ENCODE data around the gene PAX7.

Gene PAX7

GRCh38 chr1:18628511-18628910, 2.1 kb upstream of the PAX7 start:
- Histone ChIP-seq H3K27me3 (peaks cover 0 to 86% of the 10 kb centered on the region in 2 donors), H3K4me3 (no peak overlapping the region), H3K9me3 (no peaks in the 10 kb centered on the region), H3K4me1 (peaks cover 0 to 27% (median 19%) of the 10 kb centered on the region in 4 donors), H3K27ac (no peak overlapping the region), H3K36me3 (no peaks in the 10 kb centered on the region)
- no peak for TF ChIP-seq CTCF (IDR thresholded peaks at IDR 0.05)
- intact Hi-C loops (cut with DNase I; ENCODE audit: low total_unique reads): no loop called here
- no peak for DNase-seq

GRCh38 chr1:18629659-18630510, 761 bp upstream of the PAX7 start:
- Histone ChIP-seq H3K27me3 (peaks cover 0 to 98% of the 10 kb centered on the region in 2 donors), H3K36me3 (no peaks in the 10 kb centered on the region), H3K4me3 (no peak overlapping the region), H3K9me3 (no peaks in the 10 kb centered on the region), H3K4me1 (peaks cover 0 to 27% (median 19%) of the 10 kb centered on the region in 4 donors), H3K27ac (no peak overlapping the region)
- intact Hi-C loops (cut with DNase I; ENCODE audit: low total_unique reads): no loop called here
- no peak for TF ChIP-seq CTCF (IDR thresholded peaks at IDR 0.05)
- DNase-seq: no peak

- H3K4me3 ChIP-seq: peak overlapping the region in 1 of 2 donors; percentile 14
- no peak for TF ChIP-seq CTCF (IDR thresholded peaks at IDR 0.05)
- H3K27ac ChIP-seq: no peak overlapping the region
- DNase-seq: no peak
- H3K4me1 ChIP-seq: peaks cover 0 to 27% (median 19%) of the 10 kb centered on the region in 4 donors
- no peaks in the 10 kb centered on the region for H3K9me3 ChIP-seq
- peaks cover 0 to 100% of the 10 kb centered on the region in 2 donors for H3K27me3 ChIP-seq
- intact Hi-C loops (cut with DNase I; ENCODE audit: low total_unique reads): no loop called here
- H3K36me3 ChIP-seq: no peaks in the 10 kb centered on the region
Observed at GRCh38 chr1:18631496-18632217, 1.0 kb downstream of the PAX7 start.

- no peak for TF ChIP-seq CTCF (IDR thresholded peaks at IDR 0.05)
- Histone ChIP-seq H3K27me3 (peaks cover 0 to 100% of the 10 kb centered on the region in 2 donors), H3K4me1 (peaks cover 0 to 27% (median 19%) of the 10 kb centered on the region in 4 donors), H3K9me3 (no peaks in the 10 kb centered on the region), H3K36me3 (no peaks in the 10 kb centered on the region), H3K4me3 (no peak overlapping the region), H3K27ac (no peak overlapping the region)
- no peak for DNase-seq
- intact Hi-C loops (cut with DNase I; ENCODE audit: low total_unique reads): no loop called here
Observed at GRCh38 chr1:18632218-18632588, 1.6 kb downstream of the PAX7 start.

GRCh38 chr1:18632783-18633421, 2.3 kb downstream of the PAX7 start:
- intact Hi-C loops (cut with DNase I; ENCODE audit: low total_unique reads): no loop called here
- H3K4me1 ChIP-seq: peaks cover 0 to 27% (median 19%) of the 10 kb centered on the region in 4 donors

More at GRCh38 chr1:18632783-18633421, 2.3 kb downstream of the PAX7 start:
- no peak for DNase-seq
- no peak for TF ChIP-seq CTCF (IDR thresholded peaks at IDR 0.05)
- Histone ChIP-seq H3K9me3 (no peaks in the 10 kb centered on the region), H3K27ac (no peak overlapping the region), H3K4me3 (no peak overlapping the region), H3K27me3 (peaks cover 0 to 100% of the 10 kb centered on the region in 2 donors), H3K36me3 (no peaks in the 10 kb centered on the region)
